ENCODE results near the gene MEF2C.

The MEF2C gene

GRCh38 chr5:88888291-88888690, 5.3 kb upstream of the MEF2C start:
- DNase-seq: no peak

DNA sequence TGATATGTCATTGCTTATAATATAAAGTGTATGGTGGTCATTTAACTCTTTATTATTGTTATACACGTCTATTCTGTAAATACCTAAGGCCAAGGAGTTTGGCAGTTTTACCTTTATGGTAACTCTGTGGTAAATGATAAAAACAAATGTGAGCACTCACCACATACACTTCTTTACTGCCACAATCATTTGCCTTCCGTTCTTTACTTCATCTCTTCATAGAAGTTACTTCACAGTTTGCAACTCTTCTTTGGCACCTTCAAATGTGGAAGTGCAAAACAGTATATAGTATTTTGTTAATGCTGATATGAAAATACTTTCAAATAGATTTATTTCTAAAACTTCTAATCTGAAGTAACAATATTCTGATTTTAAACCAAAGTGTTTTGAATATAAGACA, 4.4 kb upstream of the MEF2C start:
- no peak for DNase-seq

GRCh38 chr5:88886746-88887341, 3.9 kb upstream of the MEF2C start:
- no peak for DNase-seq

- DNase-seq: no peak
Measured at GRCh38 chr5:88886252-88886651, 3.3 kb upstream of the MEF2C start.

- no peak for DNase-seq
Measured at GRCh38 chr5:88885002-88885401, 2.0 kb upstream of the MEF2C start.

DNA sequence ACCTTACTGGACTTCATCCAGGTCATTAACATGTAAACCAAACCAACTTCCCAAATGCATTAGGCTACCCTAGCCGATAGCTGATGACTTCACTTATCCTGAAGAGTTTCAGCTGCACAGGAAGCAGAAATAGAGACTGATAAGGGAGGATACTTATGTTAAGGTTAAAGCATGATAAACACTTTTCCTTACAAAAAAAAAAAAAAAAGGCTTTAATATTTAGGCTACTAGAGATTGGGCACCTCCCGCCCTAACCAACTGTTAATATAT, 1.6 kb upstream of the MEF2C start:
- DNase-seq: no peak

DNA sequence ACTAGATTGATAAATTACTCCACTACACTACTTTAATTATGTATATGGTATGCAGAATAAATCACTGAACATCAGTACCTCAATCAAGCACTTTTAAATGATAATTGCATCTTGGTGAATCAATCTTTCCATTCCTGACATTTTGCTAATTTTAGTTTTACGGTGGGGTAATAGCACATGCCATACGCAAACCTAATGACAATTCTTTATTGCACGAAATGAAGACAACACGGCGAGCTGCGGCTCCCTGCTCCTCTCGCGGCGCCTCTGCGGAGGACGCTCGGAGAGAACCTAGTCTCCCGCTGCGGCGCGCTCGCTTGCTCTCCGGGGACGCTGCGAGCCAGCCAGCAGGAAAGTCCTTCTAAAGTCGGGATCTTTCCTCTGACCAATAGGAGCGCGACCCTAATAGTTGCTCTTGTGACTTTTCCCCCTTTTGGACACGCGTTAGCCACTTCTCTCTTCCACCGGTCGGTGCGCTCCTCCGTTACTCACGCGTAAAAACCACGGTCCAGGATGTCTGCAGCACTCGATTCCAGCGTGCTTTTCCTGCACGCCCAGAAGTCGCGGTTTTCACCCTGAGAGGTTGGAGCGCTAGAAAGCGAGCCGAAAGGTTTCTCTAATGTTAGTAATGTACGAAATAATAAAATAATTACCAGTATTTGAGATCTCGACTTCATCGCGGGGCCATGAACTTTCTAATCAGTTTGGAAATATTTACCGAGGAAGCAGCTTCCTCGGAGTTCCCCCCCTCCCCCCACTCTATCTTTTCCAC, 1.0 kb upstream of the MEF2C start:
- peak; percentile 66 for DNase-seq

DNA sequence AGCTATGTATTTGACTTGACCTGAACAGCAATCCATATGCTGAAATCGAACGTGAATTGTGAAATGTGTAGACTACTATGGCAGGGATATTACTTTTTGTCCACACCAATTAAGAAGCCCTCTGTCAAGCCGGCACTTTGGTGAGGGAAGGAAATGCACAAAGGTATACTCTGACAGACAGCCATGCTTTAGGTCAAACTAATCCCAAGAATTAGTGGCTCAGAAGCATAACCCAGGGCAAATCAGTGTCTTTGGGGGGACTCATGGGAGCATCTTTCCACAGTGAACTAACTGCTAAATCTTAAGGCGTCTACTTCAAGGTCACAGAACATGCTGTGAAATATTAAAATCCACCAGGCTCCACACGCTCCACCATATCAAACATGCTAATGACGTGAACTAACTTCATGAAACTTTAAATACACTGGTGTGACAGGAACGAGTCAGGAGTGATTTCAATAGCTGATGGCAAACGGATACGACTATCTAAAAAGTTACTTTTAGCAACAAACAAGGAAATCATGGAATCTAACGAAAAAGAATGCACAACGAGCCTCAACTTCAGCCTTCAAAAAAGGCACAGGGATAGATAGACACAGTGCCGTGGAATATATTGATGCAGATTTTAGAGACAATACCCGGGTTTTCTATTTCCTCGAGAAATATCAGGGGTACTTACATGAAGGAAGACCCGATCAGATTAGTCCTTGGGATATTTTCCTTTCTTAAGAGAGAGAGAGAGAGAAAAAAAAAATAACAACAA, 527 bp downstream of the MEF2C start:
- DNase-seq: no peak

- no peak for DNase-seq
Measured at GRCh38 chr5:88881571-88881971, 1.4 kb downstream of the MEF2C start.

- DNase-seq: no peak
Measured at GRCh38 chr5:88880201-88880600, 2.8 kb downstream of the MEF2C start.

DNA sequence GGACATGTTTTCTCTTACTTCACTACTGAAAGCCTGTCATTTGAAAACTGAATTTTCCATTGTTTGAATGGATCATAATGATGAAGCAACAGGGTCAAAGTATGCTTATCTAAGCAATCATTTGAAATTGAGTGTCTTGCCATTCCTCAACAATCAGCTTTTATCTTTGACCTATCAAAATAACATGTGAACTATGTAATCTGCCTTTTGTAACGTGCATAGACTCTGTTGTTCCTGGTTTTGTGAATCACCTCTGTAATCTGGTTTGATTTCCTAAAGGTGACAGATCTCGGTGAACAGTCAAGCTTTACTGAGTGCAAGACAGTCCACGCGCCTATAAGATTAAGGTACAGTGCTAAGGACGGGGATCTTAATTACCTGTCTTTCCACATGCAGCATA, 3.3 kb downstream of the MEF2C start:
- no peak for DNase-seq

DNA sequence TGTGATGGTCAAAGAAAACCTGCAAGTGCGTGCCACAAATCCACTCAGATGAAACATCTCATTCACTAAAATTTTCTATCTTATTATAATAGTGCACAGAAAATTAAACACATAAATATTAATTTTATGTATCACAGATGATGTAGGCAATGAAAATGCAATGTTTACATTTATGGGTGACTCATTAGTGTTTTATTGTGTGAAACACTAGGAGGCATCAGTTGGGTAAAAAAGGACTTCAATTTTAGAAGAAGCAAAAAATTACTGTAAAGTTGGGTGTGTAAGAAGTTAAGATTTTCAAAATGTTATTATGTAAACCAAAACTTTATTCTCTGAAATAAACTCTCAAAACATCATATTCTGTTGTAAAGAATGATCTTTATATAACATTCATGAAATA, 4.0 kb downstream of the MEF2C start:
- DNase-seq: no peak

DNA sequence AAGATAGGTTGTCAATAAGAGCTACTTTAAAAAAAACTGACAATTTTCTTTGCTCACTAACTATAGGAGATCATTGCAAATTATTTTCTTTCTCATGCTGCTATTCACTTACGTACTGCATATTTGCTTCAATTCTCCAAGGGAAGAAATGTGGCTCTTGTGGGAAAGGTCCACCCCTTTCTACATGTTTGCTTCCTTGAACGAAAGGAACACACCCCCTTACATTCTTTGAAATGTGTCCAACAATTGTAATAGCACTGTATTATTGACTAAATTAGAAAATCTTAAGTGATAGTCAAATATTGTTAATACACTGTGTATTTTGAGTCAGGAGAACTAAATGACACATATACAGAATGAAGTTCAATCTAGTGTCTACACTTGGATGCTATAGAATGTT, 5.2 kb downstream of the MEF2C start:
- DNase-seq: no peak

GRCh38 chr5:88876714-88877113, 6.3 kb downstream of the MEF2C start:
- DNase-seq: no peak

GRCh38 chr5:88875341-88876234, 7.4 kb downstream of the MEF2C start:
- no peak for DNase-seq

DNA sequence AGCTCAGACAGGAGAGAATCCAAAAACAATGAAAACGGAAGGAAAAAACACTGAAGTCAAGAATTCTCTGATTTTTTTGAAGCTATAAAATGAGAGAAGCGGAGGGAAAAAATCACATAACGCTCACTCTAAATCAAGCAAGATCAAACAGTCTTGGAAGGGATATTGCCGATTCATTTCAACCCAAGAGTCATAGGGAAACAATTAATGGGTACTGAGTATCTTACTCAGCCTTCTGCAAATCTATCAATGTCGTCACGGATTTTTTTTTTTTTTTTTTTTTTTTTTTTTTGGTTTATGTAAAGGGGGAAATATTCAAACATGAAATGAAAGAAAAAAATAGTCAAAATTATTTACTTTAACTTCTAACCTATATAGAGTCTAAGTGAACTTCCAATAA, 9.5 kb downstream of the MEF2C start:
- no peak for DNase-seq

GRCh38 chr5:88872971-88873370, 10.0 kb downstream of the MEF2C start:
- DNase-seq: no peak

- no peak for DNase-seq
Measured at GRCh38 chr5:88870285-88870684, 12.7 kb downstream of the MEF2C start.

- no peak for DNase-seq
Measured at GRCh38 chr5:88868468-88869068, 14.4 kb downstream of the MEF2C start.

- no peak for DNase-seq
Measured at GRCh38 chr5:88867638-88868037, 15.3 kb downstream of the MEF2C start.

DNA sequence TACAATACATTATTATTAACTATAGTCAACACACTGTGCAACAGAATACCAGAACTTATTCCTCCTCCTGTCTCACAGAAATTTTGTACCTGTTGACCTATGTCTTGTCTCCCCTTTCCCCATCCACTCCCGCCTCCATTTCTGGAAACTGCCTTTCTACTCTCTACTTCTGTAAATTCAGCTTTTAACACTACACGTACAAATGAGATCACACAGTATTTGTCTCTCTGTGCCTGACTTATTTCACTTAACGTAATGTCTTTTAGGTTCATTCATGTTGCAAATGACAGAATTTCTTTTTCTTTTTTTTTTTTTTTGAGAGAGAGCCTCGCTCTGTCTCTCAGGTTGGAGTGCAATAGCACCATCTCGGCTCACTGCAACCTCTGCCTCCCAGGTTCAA, 19.5 kb downstream of the MEF2C start:
- no peak for DNase-seq

GRCh38 chr5:88862547-88863175, 20.3 kb downstream of the MEF2C start:
- DNase-seq: no peak

Data from kidney glomerular epithelial cell (primary cell).